NCI-H1694 treated with DMSO at 0.1 percent for 48 hours (cell line): ENCODE measurements around the gene PCDH12.

Source experiments
- DNase-seq: peaks from one replicate; lab custom pipeline; 2025; lab: John Stamatoyannopoulos, UW

The PCDH12 gene

GRCh38 chr5:141958113-141958512 is at the start of gene PCDH12:
Gene PCDH12, minus strand, starts transcription at chr5:141958202. Its CDS starts 351 bp downstream, at chr5:141957851.
- DNase-seq: no peak

GRCh38 chr5:142007237-142007544 is 49.2 kb upstream of the PCDH12 start:
- DNase-seq: no peak

GRCh38 chr5:142006363-142007236 is 48.6 kb upstream of the PCDH12 start:
- DNase-seq: no peak

- no peak for DNase-seq
These were observed 45.3 kb upstream of the PCDH12 start for GRCh38 chr5:142003266-142003800.

- DNase-seq: no peak
These were observed 42.9 kb upstream of the PCDH12 start for GRCh38 chr5:142000704-142001484.

- DNase-seq: no peak
These were observed 42.2 kb upstream of the PCDH12 start for GRCh38 chr5:142000173-142000572.

GRCh38 chr5:141997358-141997960 is 39.5 kb upstream of the PCDH12 start:
- no peak for DNase-seq

GRCh38 chr5:141995656-141996055 is 37.7 kb upstream of the PCDH12 start:
- no peak for DNase-seq

GRCh38 chr5:141994511-141995136 is 36.6 kb upstream of the PCDH12 start:
- no peak for DNase-seq

- DNase-seq: peak; percentile 41
These were observed 34.5 kb upstream of the PCDH12 start for GRCh38 chr5:141992349-141992963.

GRCh38 chr5:141989720-141990119 is 31.7 kb upstream of the PCDH12 start:
- no peak for DNase-seq

GRCh38 chr5:141986072-141986471 is 28.1 kb upstream of the PCDH12 start:
- no peak for DNase-seq

GRCh38 chr5:141982626-141983025 is 24.6 kb upstream of the PCDH12 start:
- DNase-seq: no peak

GRCh38 chr5:141978389-141978788 is 20.4 kb upstream of the PCDH12 start:
- DNase-seq: no peak

GRCh38 chr5:141976176-141976575 is 18.2 kb upstream of the PCDH12 start:
- DNase-seq: no peak

GRCh38 chr5:141973871-141974595 is 16.0 kb upstream of the PCDH12 start:
- no peak for DNase-seq

- no peak for DNase-seq
These were observed 12.1 kb upstream of the PCDH12 start for GRCh38 chr5:141969783-141970771.

- DNase-seq: peak; percentile 71
These were observed 11.1 kb upstream of the PCDH12 start, which contains the start of gene RNF14 for GRCh38 chr5:141968914-141969608. Gene RNF14, plus strand, starts transcription at chr5:141969105. Its CDS starts 4,484 bp downstream, at chr5:141973589.

GRCh38 chr5:141966963-141967333 is 8.9 kb upstream of the PCDH12 start:
- DNase-seq: no peak
